GM10847 (cell line): ENCODE measurements around the gene DDX1.

Experiments
- POLR2A ChIP-seq: IDR thresholded peaks from 2 replicates; pipeline ENCODE4 v1.6.1; 2011; ENCODE audit not compliant: insufficient read length; ENCODE audit errors: extremely low read depth

Gene DDX1

DNA sequence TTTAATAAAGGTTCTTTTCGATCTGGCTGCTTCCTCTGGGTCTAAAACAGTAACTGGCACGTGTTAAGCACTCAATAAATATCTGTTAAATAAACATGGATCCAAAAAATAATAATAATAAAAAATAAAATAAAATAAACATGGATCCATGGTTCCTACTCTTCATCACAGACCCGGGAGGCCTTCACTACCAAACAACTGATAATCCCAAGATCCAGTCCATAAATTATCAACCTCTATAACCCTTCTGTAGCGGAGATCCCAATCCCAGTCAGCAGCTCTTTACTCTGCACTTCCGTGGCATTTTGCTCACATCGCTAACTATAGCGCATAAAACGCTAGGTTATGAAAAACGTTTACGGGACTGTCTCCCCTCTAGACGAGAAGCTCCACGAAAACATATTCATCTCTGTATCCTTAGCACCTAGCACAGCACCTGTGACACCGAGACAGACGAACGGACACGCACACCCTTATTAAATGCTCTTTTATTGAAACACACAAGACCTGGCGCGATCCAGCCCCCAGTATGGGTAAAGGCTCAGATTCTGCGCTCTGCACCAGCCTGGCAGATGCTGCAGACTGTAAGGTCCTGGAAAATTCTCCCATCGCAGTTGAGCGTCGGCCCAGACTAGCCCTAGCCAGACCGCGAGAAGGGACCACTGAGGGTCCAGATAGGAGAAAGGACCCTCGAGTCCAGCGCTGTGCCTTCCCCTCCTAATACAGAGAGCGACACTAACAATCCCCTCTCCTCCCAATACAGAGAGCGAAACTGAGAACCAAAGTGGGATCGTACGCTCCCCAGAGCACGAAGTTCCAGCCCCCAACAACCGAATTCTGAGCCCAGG, 31.3 kb upstream of the DDX1 start:
- no peak for TF ChIP-seq POLR2A

DNA sequence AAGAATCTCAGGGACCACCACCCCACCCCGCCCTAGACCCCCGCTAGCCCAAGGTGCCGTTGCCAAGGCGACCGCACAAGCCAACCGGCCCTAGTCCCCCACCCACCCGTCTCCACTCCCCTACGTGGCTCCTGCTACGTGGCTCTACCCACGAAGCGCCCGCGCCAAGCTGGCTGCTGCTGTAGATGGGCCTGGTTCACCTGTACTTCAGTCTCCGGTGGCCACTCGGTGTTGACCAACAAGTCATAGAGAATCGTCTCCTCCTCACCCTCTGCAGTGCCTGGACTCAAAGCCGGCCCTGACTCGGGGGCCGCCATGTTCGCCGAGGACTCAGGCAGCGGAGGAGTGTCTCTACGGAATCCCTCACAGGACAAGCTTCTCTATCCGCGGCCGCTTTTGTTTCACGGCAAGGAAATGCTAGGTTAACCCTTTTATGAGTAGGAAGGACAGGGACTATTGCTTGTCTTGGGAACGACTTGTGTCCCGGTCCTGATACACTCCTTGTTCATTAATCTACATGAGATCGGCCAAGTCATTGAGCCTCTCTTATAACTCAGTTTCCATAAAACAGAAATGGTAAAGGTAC, 30.6 kb upstream of the DDX1 start, which contains the start of gene NBAS:
Gene NBAS (minus strand): TSS at position 347 of the 586 bp plus-strand sequence. CDS start 30 bp downstream, at position 317.
- peak; percentile 48 for TF ChIP-seq POLR2A

DNA sequence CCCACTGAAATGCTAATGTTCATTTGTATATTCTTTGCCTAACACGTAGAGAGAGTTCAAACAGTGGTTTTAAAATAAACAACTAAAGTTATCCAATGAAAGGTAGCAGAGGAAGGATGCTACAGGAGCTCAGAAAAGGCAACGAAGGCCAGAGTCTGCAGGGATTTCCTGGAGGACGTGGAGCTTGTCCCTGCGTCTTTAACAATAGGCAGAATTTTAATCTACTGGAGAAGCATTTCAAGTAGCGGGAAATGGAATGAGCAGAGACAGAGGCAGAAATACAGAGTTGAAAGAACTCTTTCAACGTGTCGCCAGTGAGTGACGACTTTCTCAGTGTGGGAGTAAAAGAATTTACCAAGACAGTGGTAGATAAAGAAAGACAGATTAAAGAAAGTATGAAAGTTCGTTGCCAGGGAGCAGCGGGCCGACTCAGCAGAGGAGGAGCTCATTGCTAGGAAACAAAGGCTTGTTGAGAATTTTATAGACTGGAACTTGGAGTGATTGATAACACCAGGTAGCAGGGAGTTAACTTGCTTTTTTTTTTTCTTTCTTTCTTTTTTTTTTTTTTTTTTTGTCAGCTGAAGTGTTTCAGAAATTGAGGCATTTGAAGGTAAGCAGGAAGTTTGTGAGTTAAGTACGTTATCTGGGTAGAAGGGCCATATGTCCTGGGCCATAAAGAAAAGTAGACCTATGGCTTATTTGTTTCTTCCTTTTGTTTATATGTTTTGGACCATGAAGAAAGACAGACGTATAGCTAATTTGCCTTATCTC, 29.9 kb upstream of the DDX1 start:
- no peak for TF ChIP-seq POLR2A

GRCh38 chr2:15562354-15563031, 29.2 kb upstream of the DDX1 start:
- no peak for TF ChIP-seq POLR2A

DNA sequence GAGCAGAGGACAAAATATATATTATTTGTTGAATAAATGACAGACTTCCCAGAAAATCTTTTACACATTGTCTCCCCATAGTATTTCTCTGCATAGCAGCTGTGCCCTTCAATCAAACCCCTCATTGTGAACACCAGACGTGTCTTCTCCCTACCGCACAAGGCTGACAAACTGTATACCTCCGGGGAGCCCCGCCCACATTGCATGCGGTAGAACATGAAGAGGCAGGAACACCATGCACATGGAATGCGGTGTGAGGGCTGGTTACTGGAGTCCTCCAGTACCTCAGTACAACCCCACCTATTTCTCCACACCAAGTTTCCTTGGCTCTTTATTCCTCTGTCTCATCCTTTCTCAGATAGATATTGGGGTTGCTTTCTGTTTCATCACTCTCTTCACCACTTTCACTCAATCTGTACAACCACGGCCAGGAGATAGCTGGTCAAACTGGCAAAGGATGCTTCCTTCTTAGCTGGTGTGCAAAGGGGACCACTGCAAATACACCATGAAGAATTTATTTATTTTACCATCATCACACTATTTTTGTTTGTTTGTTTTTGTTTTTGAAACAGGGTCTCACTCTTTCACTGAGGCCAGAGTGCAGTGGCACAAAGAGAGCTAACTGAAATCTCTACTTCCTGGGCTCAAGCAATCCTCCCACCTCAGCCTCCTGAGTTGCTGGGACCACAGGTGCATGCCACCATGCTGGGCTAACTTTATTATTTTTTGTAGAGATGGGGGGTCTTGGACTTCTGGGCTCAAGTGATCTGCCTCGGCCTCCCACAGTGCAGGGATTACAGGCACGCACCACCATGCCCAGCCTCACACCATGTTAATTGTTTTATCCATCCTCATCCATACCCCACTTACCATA, 28.2 kb upstream of the DDX1 start:
- no peak for TF ChIP-seq POLR2A

DNA sequence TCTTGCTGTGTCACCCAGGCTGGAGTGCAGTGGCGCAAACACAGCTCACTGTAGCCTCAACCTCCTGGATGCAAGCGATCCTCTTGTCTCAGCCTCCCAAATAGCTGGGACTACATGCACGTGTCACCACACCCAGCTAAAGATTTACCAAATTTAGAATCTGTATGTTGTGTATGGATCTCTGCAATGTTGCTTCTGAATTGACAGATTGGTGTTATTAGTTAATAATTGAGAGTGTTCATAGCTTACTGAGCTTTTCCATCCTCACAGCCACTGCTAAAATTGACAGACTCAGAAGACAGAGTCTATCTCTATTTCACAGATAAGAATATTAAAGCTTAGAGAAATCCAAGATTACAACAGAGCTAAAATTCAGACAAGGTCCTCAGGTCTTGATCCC, 26.3 kb upstream of the DDX1 start:
- no peak for TF ChIP-seq POLR2A

DNA sequence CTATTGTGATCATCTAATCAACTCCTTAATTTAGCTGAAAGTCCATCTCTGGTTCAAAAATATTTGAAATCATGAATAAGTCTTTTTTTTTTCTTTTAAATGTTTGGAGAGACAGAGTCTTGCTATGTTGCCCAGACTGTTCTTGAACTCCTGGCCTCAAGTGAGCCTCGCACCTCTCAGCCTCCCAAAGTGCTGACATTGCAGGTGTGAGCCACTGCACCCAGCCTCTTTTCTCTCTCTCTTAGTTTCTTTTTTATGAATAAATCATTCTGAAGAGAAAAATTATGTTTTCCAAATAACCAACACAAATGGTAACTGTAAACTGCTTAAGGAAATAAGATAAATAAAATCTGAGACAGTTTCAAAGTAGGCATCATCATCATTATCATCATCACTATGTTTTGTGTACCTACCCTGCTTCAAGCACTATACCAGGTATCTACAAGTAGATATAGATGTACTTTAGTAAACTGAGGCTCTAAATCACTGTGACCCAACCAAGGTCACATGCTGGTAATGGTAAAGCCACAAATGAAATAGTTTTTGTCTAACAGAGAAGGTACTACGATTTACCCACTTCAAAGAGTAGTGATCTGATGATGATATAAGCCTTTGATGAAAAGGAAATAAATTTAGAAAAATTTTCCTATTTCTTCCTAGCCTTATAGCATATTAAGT, 25.5 kb upstream of the DDX1 start:
- TF ChIP-seq POLR2A: no peak

DNA sequence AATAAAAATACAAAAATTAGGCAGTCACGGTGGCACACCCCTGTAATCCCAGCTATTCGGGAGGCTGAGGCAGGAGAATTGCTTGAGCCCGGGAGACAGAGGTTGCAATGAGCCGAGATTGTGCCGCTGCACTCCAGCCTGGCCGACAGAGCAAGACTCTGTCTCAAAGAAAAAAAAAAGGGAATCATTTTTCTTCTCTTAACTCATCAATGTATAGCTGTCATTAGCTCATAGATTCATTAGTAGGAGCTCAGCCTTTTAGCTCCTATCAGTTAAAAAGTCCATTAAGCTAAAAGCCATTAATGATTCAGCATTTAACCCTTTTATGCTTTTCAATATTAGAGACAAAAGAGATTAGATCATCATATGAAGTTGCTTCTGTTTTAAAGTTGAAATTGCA, 24.8 kb upstream of the DDX1 start:
- TF ChIP-seq POLR2A: no peak

- TF ChIP-seq POLR2A: no peak
These were observed 22.8 kb upstream of the DDX1 start for GRCh38 chr2:15568874-15569273.

GRCh38 chr2:15570104-15570503, 21.6 kb upstream of the DDX1 start:
- TF ChIP-seq POLR2A: no peak

GRCh38 chr2:15571729-15572128, 19.9 kb upstream of the DDX1 start:
- no peak for TF ChIP-seq POLR2A

DNA sequence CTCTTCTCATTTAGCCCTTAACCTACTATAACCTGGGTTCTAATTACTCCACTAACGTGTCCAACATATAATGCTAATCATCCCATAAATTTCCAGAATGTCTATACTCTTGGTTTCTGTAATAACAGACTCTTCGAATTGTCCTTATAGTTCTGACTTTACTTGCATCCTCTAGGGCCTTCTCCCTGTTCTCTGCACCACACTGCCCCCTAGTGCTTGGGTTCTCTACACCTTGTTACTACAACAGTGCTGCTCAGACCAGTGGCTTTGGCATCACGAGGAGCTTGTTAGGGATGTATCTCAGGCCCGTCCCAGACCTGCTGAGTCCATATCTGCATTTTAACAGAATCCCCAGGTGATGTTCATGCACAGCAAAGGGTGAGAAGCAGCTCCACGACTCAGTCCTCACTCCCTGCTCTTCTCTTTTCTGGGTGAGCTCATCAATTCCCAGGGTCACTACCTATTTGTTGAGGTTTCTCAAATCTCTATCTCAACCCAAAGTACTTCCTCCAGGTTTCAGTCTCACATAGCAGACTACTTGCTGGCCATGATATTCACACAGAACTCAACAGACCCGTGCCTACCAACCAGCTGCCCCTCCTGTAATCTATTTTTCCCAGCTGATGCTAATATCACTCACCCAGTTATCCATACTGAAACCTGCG, 14.5 kb upstream of the DDX1 start:
- TF ChIP-seq POLR2A: no peak

DNA sequence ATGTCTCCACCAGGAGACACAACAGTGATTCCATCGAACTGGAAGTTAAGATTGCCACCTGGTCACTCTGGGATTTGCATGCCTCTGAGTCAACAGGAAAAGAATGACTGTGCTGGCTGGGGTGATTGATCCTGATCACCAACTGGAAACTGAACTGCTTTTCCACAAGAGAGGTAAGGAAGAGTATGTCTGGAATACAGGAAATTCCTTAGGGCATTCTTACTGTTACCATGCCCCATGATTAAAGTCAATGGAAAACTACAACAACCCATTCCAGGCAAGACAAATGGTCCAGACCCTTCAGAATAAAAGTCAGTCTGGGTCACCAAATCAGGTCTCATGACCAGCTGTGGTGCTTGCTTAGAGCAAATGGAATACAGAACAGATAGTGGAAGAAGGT, 12.0 kb upstream of the DDX1 start:
- no peak for TF ChIP-seq POLR2A

DNA sequence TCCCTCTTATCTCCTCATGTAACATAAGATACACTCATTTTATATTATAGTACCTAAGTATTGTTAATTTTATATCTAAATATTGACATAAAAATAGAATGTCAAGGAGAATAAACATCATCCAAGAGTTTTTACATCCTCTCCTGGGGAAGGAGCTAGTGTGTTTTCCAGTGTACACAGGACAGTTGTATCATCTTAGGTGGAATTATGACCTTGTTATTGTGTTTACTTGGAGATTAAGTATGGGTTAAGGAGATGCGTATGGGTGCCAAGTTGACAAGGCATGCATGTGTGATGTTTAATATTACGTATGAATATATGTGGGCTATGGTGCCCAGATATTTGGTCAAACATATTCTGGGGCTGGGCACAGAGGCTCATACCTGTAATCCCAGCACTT, 11.2 kb upstream of the DDX1 start:
- TF ChIP-seq POLR2A: no peak
